HEK293 (cell line): ENCODE data around the gene DENND1C.

ENCODE experiments used
- ZNF366 ChIP-seq: fragments of 450-650 bp; formaldehyde crosslinking; conservative IDR thresholded peaks from 2 replicates; pipeline ENCODE4 v1.5.1; 2016; ENCODE audit warnings: missing biosample characterization, missing genetic modification characterization
- ZNF660 ChIP-seq: fragments of 450-650 bp; IDR thresholded peaks from 2 replicates; pipeline ENCODE4 v1.5.1; 2018; ENCODE audit warnings: missing biosample characterization, mild to moderate bottlenecking, missing genetic modification characterization
- TF ChIP-seq, protein P1 (sequence below): fragments of 450-650 bp; formaldehyde crosslinking; IDR thresholded peaks from 2 replicates; pipeline ENCODE4 v1.5.1; 2016; ENCODE audit warnings: missing biosample characterization, missing genetic modification characterization
- TF ChIP-seq, protein P2 (sequence below): fragments of 450-650 bp; formaldehyde crosslinking; IDR thresholded peaks from 2 replicates; pipeline ENCODE4 v1.5.1; 2016; ENCODE audit warnings: missing biosample characterization, missing genetic modification characterization

DNA sequence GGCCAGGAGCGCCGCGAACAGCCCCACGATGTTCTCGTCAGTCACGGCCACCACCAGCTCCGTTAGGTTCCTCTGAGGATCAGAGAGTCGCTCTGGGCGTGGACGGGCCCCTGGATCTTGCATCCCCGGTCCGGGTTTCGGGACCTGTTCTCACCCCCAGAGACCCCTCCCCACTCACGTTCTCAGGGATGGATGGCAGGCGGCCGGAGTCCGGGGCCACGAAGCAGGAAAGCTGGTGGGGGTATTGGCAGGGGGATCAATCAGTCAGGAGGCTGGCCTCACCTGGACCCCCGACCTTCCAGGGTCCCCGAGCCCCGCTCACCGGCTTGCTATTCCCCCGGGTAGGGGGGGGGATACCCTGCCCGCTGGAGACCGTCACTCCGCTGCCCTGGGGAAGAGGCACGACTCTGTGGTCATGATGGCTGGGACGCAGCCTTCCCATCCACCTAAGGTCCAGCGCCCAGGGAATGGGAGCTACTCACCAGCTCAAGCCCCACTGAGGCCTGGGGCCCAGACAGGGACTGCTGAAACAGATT is 4.6 kb downstream of the DENND1C start:
- TF ChIP-seq, protein P1, sequence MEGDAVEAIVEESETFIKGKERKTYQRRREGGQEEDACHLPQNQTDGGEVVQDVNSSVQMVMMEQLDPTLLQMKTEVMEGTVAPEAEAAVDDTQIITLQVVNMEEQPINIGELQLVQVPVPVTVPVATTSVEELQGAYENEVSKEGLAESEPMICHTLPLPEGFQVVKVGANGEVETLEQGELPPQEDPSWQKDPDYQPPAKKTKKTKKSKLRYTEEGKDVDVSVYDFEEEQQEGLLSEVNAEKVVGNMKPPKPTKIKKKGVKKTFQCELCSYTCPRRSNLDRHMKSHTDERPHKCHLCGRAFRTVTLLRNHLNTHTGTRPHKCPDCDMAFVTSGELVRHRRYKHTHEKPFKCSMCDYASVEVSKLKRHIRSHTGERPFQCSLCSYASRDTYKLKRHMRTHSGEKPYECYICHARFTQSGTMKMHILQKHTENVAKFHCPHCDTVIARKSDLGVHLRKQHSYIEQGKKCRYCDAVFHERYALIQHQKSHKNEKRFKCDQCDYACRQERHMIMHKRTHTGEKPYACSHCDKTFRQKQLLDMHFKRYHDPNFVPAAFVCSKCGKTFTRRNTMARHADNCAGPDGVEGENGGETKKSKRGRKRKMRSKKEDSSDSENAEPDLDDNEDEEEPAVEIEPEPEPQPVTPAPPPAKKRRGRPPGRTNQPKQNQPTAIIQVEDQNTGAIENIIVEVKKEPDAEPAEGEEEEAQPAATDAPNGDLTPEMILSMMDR (tag by site-specific recombination): no peak
- TF ChIP-seq ZNF660 (no peak), ZNF366 (tag by site-specific recombination) (no peak)
- TF ChIP-seq, protein P2, sequence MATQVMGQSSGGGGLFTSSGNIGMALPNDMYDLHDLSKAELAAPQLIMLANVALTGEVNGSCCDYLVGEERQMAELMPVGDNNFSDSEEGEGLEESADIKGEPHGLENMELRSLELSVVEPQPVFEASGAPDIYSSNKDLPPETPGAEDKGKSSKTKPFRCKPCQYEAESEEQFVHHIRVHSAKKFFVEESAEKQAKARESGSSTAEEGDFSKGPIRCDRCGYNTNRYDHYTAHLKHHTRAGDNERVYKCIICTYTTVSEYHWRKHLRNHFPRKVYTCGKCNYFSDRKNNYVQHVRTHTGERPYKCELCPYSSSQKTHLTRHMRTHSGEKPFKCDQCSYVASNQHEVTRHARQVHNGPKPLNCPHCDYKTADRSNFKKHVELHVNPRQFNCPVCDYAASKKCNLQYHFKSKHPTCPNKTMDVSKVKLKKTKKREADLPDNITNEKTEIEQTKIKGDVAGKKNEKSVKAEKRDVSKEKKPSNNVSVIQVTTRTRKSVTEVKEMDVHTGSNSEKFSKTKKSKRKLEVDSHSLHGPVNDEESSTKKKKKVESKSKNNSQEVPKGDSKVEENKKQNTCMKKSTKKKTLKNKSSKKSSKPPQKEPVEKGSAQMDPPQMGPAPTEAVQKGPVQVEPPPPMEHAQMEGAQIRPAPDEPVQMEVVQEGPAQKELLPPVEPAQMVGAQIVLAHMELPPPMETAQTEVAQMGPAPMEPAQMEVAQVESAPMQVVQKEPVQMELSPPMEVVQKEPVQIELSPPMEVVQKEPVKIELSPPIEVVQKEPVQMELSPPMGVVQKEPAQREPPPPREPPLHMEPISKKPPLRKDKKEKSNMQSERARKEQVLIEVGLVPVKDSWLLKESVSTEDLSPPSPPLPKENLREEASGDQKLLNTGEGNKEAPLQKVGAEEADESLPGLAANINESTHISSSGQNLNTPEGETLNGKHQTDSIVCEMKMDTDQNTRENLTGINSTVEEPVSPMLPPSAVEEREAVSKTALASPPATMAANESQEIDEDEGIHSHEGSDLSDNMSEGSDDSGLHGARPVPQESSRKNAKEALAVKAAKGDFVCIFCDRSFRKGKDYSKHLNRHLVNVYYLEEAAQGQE (tag by site-specific recombination): no peak
